HepG2 (cell line): ENCODE measurements around the gene APOC3. TPM values are rescaled to one million over a fixed set of nuclear protein-coding genes. Genes with fewer than 3 reads are reported as not detected.

ENCODE experiments used
- BRCA1 ChIP-seq: sonication (generic); formaldehyde crosslinking; IDR thresholded peaks from 2 replicates; pipeline ENCODE4 v1.4.0; 2020; ENCODE audit warnings: missing genetic modification reagents
- CCAR2 ChIP-seq: fragments of 200-400 bp; formaldehyde crosslinking; optimal IDR thresholded peaks from 2 replicates; pipeline ENCODE3; 2018; ENCODE audit warnings: low read depth, mild to moderate bottlenecking, low read length, moderate library complexity
- CCDC6 ChIP-seq: sonication (generic); formaldehyde crosslinking; IDR thresholded peaks from 2 replicates; pipeline ENCODE4 v1.8.1; 2022; ENCODE audit warnings: mild to moderate bottlenecking, missing genetic modification reagents, moderate library complexity
- MED13 ChIP-seq: sonication (generic); formaldehyde crosslinking; IDR thresholded peaks from 2 replicates; pipeline ENCODE4 v1.5.0; 2020; ENCODE audit warnings: missing genetic modification reagents
- SP1 ChIP-seq, 2 experiments: fragments of 450-650 bp in 1 of 2; sonication (generic) in 1 of 2; formaldehyde crosslinking in 1 of 2; IDR thresholded peaks; 2 replicates each; pipeline versions ENCODE4 v1.4.0 to v1.6.1; 2016 to 2020; ENCODE audit warnings: missing genetic modification reagents in 1 of 2
- SRSF4 ChIP-seq: fragments of 200-400 bp; formaldehyde crosslinking; IDR thresholded peaks from one replicate; pipeline ENCODE4 v1.6.1; 2018; ENCODE audit warnings: mild to moderate bottlenecking, low read depth, low read length, moderate library complexity; ENCODE audit not compliant: poor library complexity, severe bottlenecking
- ZBTB38 ChIP-seq: sonication (generic); formaldehyde crosslinking; IDR thresholded peaks from 2 replicates; pipeline ENCODE4 v1.5.1; 2020; ENCODE audit warnings: mild to moderate bottlenecking, missing genetic modification reagents
- ZNF253 ChIP-seq: sonication (generic); formaldehyde crosslinking; IDR thresholded peaks from 2 replicates; pipeline ENCODE4 v1.8.0; 2022; ENCODE audit warnings: mild to moderate bottlenecking, missing genetic modification reagents, borderline replicate concordance
- ZNF333 ChIP-seq: sonication (generic); formaldehyde crosslinking; IDR thresholded peaks from 2 replicates; pipeline ENCODE4 v1.4.0; 2020; ENCODE audit warnings: mild to moderate bottlenecking, missing genetic modification reagents, borderline replicate concordance
- ZNF569 ChIP-seq: sonication (generic); formaldehyde crosslinking; IDR thresholded peaks from 2 replicates; pipeline ENCODE4 v1.5.0; 2020; ENCODE audit warnings: mild to moderate bottlenecking, missing genetic modification reagents, moderate library complexity, borderline replicate concordance
- ZNF597 ChIP-seq: sonication (generic); formaldehyde crosslinking; IDR thresholded peaks from 2 replicates; pipeline ENCODE4 v1.5.0; 2020; ENCODE audit warnings: missing genetic modification reagents
- ZNF747 ChIP-seq: sonication (generic); formaldehyde crosslinking; IDR thresholded peaks from 2 replicates; pipeline ENCODE4 v1.8.1; 2023; ENCODE audit warnings: missing genetic modification reagents, mild to moderate bottlenecking, borderline replicate concordance
- ZNF790 ChIP-seq: sonication (generic); formaldehyde crosslinking; IDR thresholded peaks from 2 replicates; pipeline ENCODE4 v1.8.0; 2022; ENCODE audit warnings: missing genetic modification reagents, mild to moderate bottlenecking, borderline replicate concordance
- ZNF841 ChIP-seq: sonication (generic); formaldehyde crosslinking; IDR thresholded peaks from 2 replicates; pipeline ENCODE4 v1.8.1; 2023; ENCODE audit warnings: missing genetic modification reagents, borderline replicate concordance
- polyA plus RNA-seq, 8 experiments: library from polyadenylated mRNA; depleted of rRNA in 3 of 8; stranded (reverse) in 7 of 8; unstranded in 1 of 8; fragments of >200 nt; fragmentation: Illumina TruSeq in 4 of 8; extraction: Trizol in 4 of 8; gene quantifications; 2 replicates each; pipeline versions ENCODE4 v1.2.1 to v1.2.3, GENCODE V29; 2011 to 2016; ENCODE audit warnings: low read depth in 4 of 8, missing spikeins in 1 of 8, mixed read lengths in 1 of 8; ENCODE audit not compliant: insufficient read depth in 1 of 8
- total RNA-seq, 5 experiments: library from RNA; depleted of rRNA; stranded (reverse); fragments of >200 nt; fragmentation: Illumina TruSeq; extraction: Trizol; gene quantifications; 2 replicates each; pipeline ENCODE4 v1.2.3, GENCODE V29; 2016; ENCODE audit warnings: low read depth in 1 of 5
- TF ChIP-seq, protein P1 (sequence below): sonication (generic); formaldehyde crosslinking; IDR thresholded peaks from 2 replicates; pipeline ENCODE4 v1.5.0; 2020; ENCODE audit warnings: missing genetic modification reagents
- TF ChIP-seq, protein P2 (sequence below), 2 experiments: IDR thresholded peaks; 2 replicates each; pipeline ENCODE4 v1.6.1; 2011 to 2012; ENCODE audit warnings: low read length in 2 of 2, borderline replicate concordance in 1 of 2, low read depth in 1 of 2, mild to moderate bottlenecking in 1 of 2, moderate library complexity in 1 of 2
- TF ChIP-seq, protein P3 (sequence below): sonication (generic); formaldehyde crosslinking; conservative IDR thresholded peaks from 2 replicates; pipeline ENCODE4 v1.4.0; 2020; ENCODE audit warnings: missing genetic modification reagents

APOC3 gene
- total and polyA plus RNA-seq, 2 of the 13 experiments (the other 11 are each of a cell fraction or from before 2014, with no cell fraction given) = 314 to 687 TPM

DNA sequence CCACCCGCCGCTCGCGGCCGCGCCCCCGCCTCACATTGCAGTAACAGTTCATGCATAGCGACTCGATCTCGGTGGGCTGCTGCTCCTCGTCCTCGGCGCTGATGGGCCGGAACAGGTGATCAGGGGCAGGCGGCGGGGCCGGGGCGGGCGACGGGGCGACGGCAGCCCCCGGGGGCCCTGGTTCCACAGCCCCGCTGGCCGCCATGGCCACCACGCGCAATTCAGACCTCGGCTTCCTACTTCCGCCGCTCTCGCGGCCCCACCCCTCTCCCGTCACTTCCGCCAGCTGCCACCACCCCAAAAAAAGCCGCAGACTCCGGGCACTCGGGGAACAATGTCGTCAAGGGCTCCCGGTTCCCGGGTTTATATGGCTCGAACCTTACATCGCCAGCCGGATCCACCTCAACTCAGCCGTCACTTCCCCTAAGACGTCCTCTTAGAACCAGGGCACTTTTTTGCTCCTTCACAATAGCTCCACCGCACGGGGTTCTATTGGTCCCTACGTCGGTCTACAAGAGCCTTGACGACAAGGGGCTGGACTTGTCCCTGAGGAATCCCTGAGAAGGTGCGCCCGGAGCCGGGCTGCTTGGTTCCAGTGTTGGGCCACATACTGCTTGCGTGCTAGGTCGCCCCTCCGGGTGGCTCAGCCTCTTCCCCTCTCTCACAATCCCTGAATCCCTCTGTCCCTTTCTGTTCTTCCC, 41.8 kb upstream of the APOC3 start, which contains the start of gene ZPR1 (continued):
- TF ChIP-seq, protein P1, sequence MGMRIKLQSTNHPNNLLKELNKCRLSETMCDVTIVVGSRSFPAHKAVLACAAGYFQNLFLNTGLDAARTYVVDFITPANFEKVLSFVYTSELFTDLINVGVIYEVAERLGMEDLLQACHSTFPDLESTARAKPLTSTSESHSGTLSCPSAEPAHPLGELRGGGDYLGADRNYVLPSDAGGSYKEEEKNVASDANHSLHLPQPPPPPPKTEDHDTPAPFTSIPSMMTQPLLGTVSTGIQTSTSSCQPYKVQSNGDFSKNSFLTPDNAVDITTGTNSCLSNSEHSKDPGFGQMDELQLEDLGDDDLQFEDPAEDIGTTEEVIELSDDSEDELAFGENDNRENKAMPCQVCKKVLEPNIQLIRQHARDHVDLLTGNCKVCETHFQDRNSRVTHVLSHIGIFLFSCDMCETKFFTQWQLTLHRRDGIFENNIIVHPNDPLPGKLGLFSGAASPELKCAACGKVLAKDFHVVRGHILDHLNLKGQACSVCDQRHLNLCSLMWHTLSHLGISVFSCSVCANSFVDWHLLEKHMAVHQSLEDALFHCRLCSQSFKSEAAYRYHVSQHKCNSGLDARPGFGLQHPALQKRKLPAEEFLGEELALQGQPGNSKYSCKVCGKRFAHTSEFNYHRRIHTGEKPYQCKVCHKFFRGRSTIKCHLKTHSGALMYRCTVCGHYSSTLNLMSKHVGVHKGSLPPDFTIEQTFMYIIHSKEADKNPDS (CRISPR knock-in tag) = no peak
- no peak for TF ChIP-seq SP1 (IDR thresholded peaks at IDR 0.05)
- TF ChIP-seq SP1 (CRISPR knock-in tag; IDR thresholded peaks at IDR 0.05) = peak; percentile 60; the same call in 1 of the 2 replicates
- TF ChIP-seq MED13 (CRISPR knock-in tag) = no peak
- TF ChIP-seq, protein P2, sequence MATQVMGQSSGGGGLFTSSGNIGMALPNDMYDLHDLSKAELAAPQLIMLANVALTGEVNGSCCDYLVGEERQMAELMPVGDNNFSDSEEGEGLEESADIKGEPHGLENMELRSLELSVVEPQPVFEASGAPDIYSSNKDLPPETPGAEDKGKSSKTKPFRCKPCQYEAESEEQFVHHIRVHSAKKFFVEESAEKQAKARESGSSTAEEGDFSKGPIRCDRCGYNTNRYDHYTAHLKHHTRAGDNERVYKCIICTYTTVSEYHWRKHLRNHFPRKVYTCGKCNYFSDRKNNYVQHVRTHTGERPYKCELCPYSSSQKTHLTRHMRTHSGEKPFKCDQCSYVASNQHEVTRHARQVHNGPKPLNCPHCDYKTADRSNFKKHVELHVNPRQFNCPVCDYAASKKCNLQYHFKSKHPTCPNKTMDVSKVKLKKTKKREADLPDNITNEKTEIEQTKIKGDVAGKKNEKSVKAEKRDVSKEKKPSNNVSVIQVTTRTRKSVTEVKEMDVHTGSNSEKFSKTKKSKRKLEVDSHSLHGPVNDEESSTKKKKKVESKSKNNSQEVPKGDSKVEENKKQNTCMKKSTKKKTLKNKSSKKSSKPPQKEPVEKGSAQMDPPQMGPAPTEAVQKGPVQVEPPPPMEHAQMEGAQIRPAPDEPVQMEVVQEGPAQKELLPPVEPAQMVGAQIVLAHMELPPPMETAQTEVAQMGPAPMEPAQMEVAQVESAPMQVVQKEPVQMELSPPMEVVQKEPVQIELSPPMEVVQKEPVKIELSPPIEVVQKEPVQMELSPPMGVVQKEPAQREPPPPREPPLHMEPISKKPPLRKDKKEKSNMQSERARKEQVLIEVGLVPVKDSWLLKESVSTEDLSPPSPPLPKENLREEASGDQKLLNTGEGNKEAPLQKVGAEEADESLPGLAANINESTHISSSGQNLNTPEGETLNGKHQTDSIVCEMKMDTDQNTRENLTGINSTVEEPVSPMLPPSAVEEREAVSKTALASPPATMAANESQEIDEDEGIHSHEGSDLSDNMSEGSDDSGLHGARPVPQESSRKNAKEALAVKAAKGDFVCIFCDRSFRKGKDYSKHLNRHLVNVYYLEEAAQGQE (IDR thresholded peaks at IDR 0.05; ENCODE audit: borderline replicate concordance in 1 of 2, low read depth in 1 of 2, low read length in 2 of 2) = no peak
- TF ChIP-seq ZNF841 (CRISPR knock-in tag) = 0 out of 2 replicates have a peak, but pooled peaks have one; percentile 54
- no peak for TF ChIP-seq ZNF597 (CRISPR knock-in tag)
- no peak for TF ChIP-seq SRSF4
- TF ChIP-seq CCAR2 = no peak
- TF ChIP-seq, protein P3, sequence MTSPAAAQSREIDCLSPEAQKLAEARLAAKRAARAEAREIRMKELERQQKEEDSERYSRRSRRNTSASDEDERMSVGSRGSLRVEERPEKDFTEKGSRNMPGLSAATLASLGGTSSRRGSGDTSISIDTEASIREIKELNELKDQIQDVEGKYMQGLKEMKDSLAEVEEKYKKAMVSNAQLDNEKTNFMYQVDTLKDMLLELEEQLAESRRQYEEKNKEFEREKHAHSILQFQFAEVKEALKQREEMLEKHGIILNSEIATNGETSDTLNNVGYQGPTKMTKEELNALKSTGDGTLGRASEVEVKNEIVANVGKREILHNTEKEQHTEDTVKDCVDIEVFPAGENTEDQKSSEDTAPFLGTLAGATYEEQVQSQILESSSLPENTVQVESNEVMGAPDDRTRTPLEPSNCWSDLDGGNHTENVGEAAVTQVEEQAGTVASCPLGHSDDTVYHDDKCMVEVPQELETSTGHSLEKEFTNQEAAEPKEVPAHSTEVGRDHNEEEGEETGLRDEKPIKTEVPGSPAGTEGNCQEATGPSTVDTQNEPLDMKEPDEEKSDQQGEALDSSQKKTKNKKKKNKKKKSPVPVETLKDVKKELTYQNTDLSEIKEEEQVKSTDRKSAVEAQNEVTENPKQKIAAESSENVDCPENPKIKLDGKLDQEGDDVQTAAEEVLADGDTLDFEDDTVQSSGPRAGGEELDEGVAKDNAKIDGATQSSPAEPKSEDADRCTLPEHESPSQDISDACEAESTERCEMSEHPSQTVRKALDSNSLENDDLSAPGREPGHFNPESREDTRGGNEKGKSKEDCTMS = no peak
- no peak; the same call in 1 of the 2 replicates for TF ChIP-seq ZBTB38 (CRISPR knock-in tag)
- no peak; the same call in 1 of the 2 replicates for TF ChIP-seq CCDC6 (CRISPR knock-in tag)
- TF ChIP-seq ZNF747 (CRISPR knock-in tag) = no peak
- no peak for TF ChIP-seq ZNF569 (CRISPR knock-in tag)
- no peak for TF ChIP-seq ZNF253 (CRISPR knock-in tag)
- TF ChIP-seq ZNF333 (CRISPR knock-in tag) = 0 out of 2 replicates have a peak, but pooled peaks have one; percentile 44
- no peak for TF ChIP-seq ZNF790 (CRISPR knock-in tag)
- TF ChIP-seq BRCA1 = no peak
